Trophoblast cell (in vitro differentiated cells and primary cell): ENCODE measurements around the gene PFKL.

ENCODE experiments used
- DNase-seq, 2 donors: peaks; one replicate each; pipeline ENCODE4 v3.0.0-alpha.2; 2016
- H2AFZ ChIP-seq: 2 replicates; pipeline ENCODE4 v1.6.1; 2013; ENCODE audit warnings: low read length, moderate library complexity, mild to moderate bottlenecking; ENCODE audit not compliant: insufficient read depth, poor library complexity
- H2AK5ac ChIP-seq: 2 replicates; pipeline ENCODE4 v1.6.1; 2013; ENCODE audit warnings: mild to moderate bottlenecking, low read length
- H2BK120ac ChIP-seq: 2 replicates; pipeline ENCODE4 v1.6.1; 2013; ENCODE audit warnings: low read length, mild to moderate bottlenecking, moderate library complexity; ENCODE audit not compliant: insufficient read depth, poor library complexity
- H2BK12ac ChIP-seq: 2 replicates; pipeline ENCODE4 v1.6.1; 2013; ENCODE audit warnings: mild to moderate bottlenecking, low read length, moderate library complexity
- H2BK5ac ChIP-seq: 2 replicates; pipeline ENCODE4 v1.6.1; 2013; ENCODE audit warnings: low read length, low read depth, moderate library complexity, mild to moderate bottlenecking; ENCODE audit not compliant: poor library complexity
- H3K14ac ChIP-seq: 2 replicates; pipeline ENCODE4 v1.6.1; 2013; ENCODE audit warnings: mild to moderate bottlenecking, low read length
- H3K18ac ChIP-seq: 2 replicates; pipeline ENCODE4 v1.6.1; 2013; ENCODE audit warnings: mild to moderate bottlenecking, low read length
- H3K23ac ChIP-seq: 2 replicates; pipeline ENCODE4 v1.6.1; 2013; ENCODE audit warnings: low read length
- H3K27ac ChIP-seq: 2 replicates; pipeline ENCODE4 v1.5.1; 2013; ENCODE audit warnings: low read depth, mild to moderate bottlenecking, inconsistent platforms, low read length, moderate library complexity
- H3K27me3 ChIP-seq: 2 replicates; pipeline ENCODE4 v1.6.1; 2013; ENCODE audit warnings: inconsistent platforms, mild to moderate bottlenecking, low read length, moderate library complexity; ENCODE audit not compliant: insufficient read depth
- H3K36me3 ChIP-seq, 2 experiments: 1 replicate in 1 of 2; 2 replicates in 1 of 2; pipeline ENCODE4 v1.6.1; 2013; ENCODE audit warnings: low read length in 2 of 2, mild to moderate bottlenecking in 2 of 2, moderate library complexity in 1 of 2; ENCODE audit not compliant: insufficient read depth in 2 of 2, control insufficient read depth in 1 of 2
- H3K4ac ChIP-seq: 2 replicates; pipeline ENCODE4 v1.6.1; 2013; ENCODE audit warnings: low read depth, mild to moderate bottlenecking, low read length, moderate library complexity
- H3K4me1 ChIP-seq, 2 experiments: 1 replicate in 1 of 2; 2 replicates in 1 of 2; pipeline ENCODE4 v1.6.1; 2013; ENCODE audit warnings: low read length in 2 of 2, mild to moderate bottlenecking in 2 of 2, moderate library complexity in 1 of 2; ENCODE audit not compliant: insufficient read depth in 2 of 2, control insufficient read depth in 1 of 2
- H3K4me2 ChIP-seq: 2 replicates; pipeline ENCODE4 v1.6.1; 2013; ENCODE audit warnings: inconsistent platforms, mild to moderate bottlenecking, low read length, moderate library complexity
- H3K4me3 ChIP-seq: 2 replicates; pipeline ENCODE4 v1.5.1; 2013; ENCODE audit warnings: mild to moderate bottlenecking, low read depth, low read length, inconsistent platforms
- H3K79me1 ChIP-seq: one replicate; pipeline ENCODE4 v1.6.1; 2013; ENCODE audit warnings: low read length
- H3K79me2 ChIP-seq: 2 replicates; pipeline ENCODE4 v1.6.1; 2013; ENCODE audit warnings: low read length, mild to moderate bottlenecking; ENCODE audit not compliant: control insufficient read depth, insufficient read depth, poor library complexity
- H3K9ac ChIP-seq: 2 replicates; pipeline ENCODE4 v1.6.1; 2013; ENCODE audit warnings: mild to moderate bottlenecking, low read length
- H3K9me3 ChIP-seq: 2 replicates; pipeline ENCODE4 v1.6.1; 2013; ENCODE audit warnings: low read depth, mild to moderate bottlenecking, control low read depth, inconsistent platforms, low read length; ENCODE audit not compliant: insufficient read depth
- H4K12ac ChIP-seq: 2 replicates; pipeline ENCODE4 v1.6.1; 2013; ENCODE audit warnings: low read depth, mild to moderate bottlenecking, low read length, moderate library complexity
- H4K8ac ChIP-seq: 2 replicates; pipeline ENCODE4 v1.6.1; 2013; ENCODE audit warnings: low read depth, mild to moderate bottlenecking, low read length, moderate library complexity
- H4K91ac ChIP-seq: one replicate; pipeline ENCODE4 v1.6.1; 2013; ENCODE audit warnings: low read depth, mild to moderate bottlenecking, low read length, moderate library complexity
- WGBS: extraction: QIAGEN DNeasy Blood & Tissue Kit; methylation state at CpG from one replicate; pipeline ENCODE4 v1.1.7; 2013; ENCODE audit warnings: missing lambda C conversion rate; ENCODE audit not compliant: insufficient read length, insufficient coverage; ENCODE audit errors: extremely low coverage; 5-methylcytosine and 5-hydroxymethylcytosine counted together

PFKL gene

GRCh38 chr21:44374601-44375280 is 74.9 kb downstream of the PFKL start:
- no peak overlapping the region for H2BK12ac ChIP-seq
- no peak overlapping the region for H3K27ac ChIP-seq
- H4K91ac ChIP-seq, result no peak overlapping the region
- H3K4ac ChIP-seq, result no peak overlapping the region
- H3K9me3 ChIP-seq, result peaks cover 18% of the 10 kb centered on the region
- H2BK5ac ChIP-seq, result no peak overlapping the region
- no peak overlapping the region for H3K18ac ChIP-seq
- no peaks in the 10 kb centered on the region for H3K79me1 ChIP-seq
- no peak for DNase-seq
- H2AFZ ChIP-seq, result no peak overlapping the region
- H3K9ac ChIP-seq, result no peak overlapping the region
- H3K4me2 ChIP-seq, result no peak overlapping the region
- H3K23ac ChIP-seq, result no peak overlapping the region
- no peak overlapping the region for H2AK5ac ChIP-seq
- no peak overlapping the region for H2BK120ac ChIP-seq
- H4K8ac ChIP-seq, result no peak overlapping the region
- no peak overlapping the region for H4K12ac ChIP-seq
- no peak overlapping the region for H3K14ac ChIP-seq
- H3K4me3 ChIP-seq, result no peak overlapping the region
- no peaks in the 10 kb centered on the region for H3K27me3 ChIP-seq
- peaks cover 0 to 3% of the 10 kb centered on the region in 2 experiments for H3K4me1 ChIP-seq
- no peaks in the 10 kb centered on the region for H3K79me2 ChIP-seq
- no peaks in the 10 kb centered on the region for H3K36me3 ChIP-seq
- WGBS, result no CpG with 5 or more reads among the region's 24 CpGs

- H3K4me3 ChIP-seq, result no peak overlapping the region
- H3K36me3 ChIP-seq, result no peaks in the 10 kb centered on the region
- H3K9me3 ChIP-seq, result peaks cover 18% of the 10 kb centered on the region
- no peak overlapping the region for H3K18ac ChIP-seq
- no peaks in the 10 kb centered on the region for H3K27me3 ChIP-seq
- H3K4me2 ChIP-seq, result no peak overlapping the region
- H2BK12ac ChIP-seq, result no peak overlapping the region
- no peak overlapping the region for H3K27ac ChIP-seq
- no peak overlapping the region for H3K9ac ChIP-seq
- H2BK120ac ChIP-seq, result no peak overlapping the region
- H3K4me1 ChIP-seq, result no peaks in the 10 kb centered on the region
- H2AK5ac ChIP-seq, result no peak overlapping the region
- no peak overlapping the region for H3K4ac ChIP-seq
- H2AFZ ChIP-seq, result no peak overlapping the region
- H2BK5ac ChIP-seq, result no peak overlapping the region
- WGBS, result no CpG with 5 or more reads among the region's 10 CpGs
- H4K8ac ChIP-seq, result no peak overlapping the region
- no peak overlapping the region for H3K23ac ChIP-seq
- no peak overlapping the region for H4K91ac ChIP-seq
- H3K14ac ChIP-seq, result no peak overlapping the region
- no peaks in the 10 kb centered on the region for H3K79me2 ChIP-seq
- no peaks in the 10 kb centered on the region for H3K79me1 ChIP-seq
- DNase-seq, result no peak
- no peak overlapping the region for H4K12ac ChIP-seq
Observed at GRCh38 chr21:44375281-44375651, 75.4 kb downstream of the PFKL start.

- H4K12ac ChIP-seq, result no peak overlapping the region
- H2BK5ac ChIP-seq, result no peak overlapping the region
- no peak overlapping the region for H2BK12ac ChIP-seq
- no peak overlapping the region for H3K18ac ChIP-seq
- no peak overlapping the region for H3K23ac ChIP-seq
- WGBS, result no CpG with 5 or more reads among the region's 19 CpGs
- no peak overlapping the region for H4K91ac ChIP-seq
- no peak overlapping the region for H3K4me2 ChIP-seq
- no peak overlapping the region for H3K9ac ChIP-seq
- H3K79me1 ChIP-seq, result no peaks in the 10 kb centered on the region
- no peaks in the 10 kb centered on the region for H3K36me3 ChIP-seq
- H2BK120ac ChIP-seq, result no peak overlapping the region
- no peak for DNase-seq
- H2AK5ac ChIP-seq, result no peak overlapping the region
- no peak overlapping the region for H4K8ac ChIP-seq
- no peak overlapping the region for H3K4ac ChIP-seq
- no peaks in the 10 kb centered on the region for H3K4me1 ChIP-seq
- H3K4me3 ChIP-seq, result no peak overlapping the region
- no peaks in the 10 kb centered on the region for H3K79me2 ChIP-seq
- H3K27ac ChIP-seq, result no peak overlapping the region
- no peak overlapping the region for H2AFZ ChIP-seq
- H3K9me3 ChIP-seq, result peaks cover 15% of the 10 kb centered on the region
- no peaks in the 10 kb centered on the region for H3K27me3 ChIP-seq
- H3K14ac ChIP-seq, result no peak overlapping the region
Observed at GRCh38 chr21:44375761-44376241, 75.9 kb downstream of the PFKL start.

GRCh38 chr21:44376606-44377005 is 76.8 kb downstream of the PFKL start:
- WGBS, result no CpG with 5 or more reads among the region's 9 CpGs
- H2AK5ac ChIP-seq, result no peak overlapping the region
- no peak overlapping the region for H3K9ac ChIP-seq
- no peak overlapping the region for H2BK12ac ChIP-seq
- no peak overlapping the region for H2BK5ac ChIP-seq
- H3K4me1 ChIP-seq, result no peaks in the 10 kb centered on the region
- no peak overlapping the region for H3K14ac ChIP-seq
- H3K4ac ChIP-seq, result no peak overlapping the region
- H3K23ac ChIP-seq, result no peak overlapping the region
- no peak overlapping the region for H2BK120ac ChIP-seq
- no peaks in the 10 kb centered on the region for H3K27me3 ChIP-seq
- no peak overlapping the region for H3K18ac ChIP-seq
- H3K4me2 ChIP-seq, result no peak overlapping the region
- H3K79me2 ChIP-seq, result no peaks in the 10 kb centered on the region
- no peak overlapping the region for H4K12ac ChIP-seq
- H3K9me3 ChIP-seq, result peaks cover 12% of the 10 kb centered on the region
- no peak overlapping the region for H4K91ac ChIP-seq
- no peak overlapping the region for H3K27ac ChIP-seq
- no peaks in the 10 kb centered on the region for H3K36me3 ChIP-seq
- no peaks in the 10 kb centered on the region for H3K79me1 ChIP-seq
- no peak for DNase-seq
- no peak overlapping the region for H3K4me3 ChIP-seq
- H2AFZ ChIP-seq, result no peak overlapping the region
- H4K8ac ChIP-seq, result no peak overlapping the region
